Erythroblast (primary cell): ENCODE results near the gene CAPN8.

Experiments
- DNase-seq, 2 experiments: peaks; one replicate each; lab custom pipeline; 2025; lab: John Stamatoyannopoulos, UW
- GATA1 ChIP-seq: IDR thresholded peaks from 2 replicates; pipeline ENCODE4 v1.6.1; 2011; ENCODE audit warnings: low read depth, mild to moderate bottlenecking, control low read depth, low read length, moderate library complexity
- POLR2A ChIP-seq: IDR thresholded peaks from 2 replicates; pipeline ENCODE4 v1.6.1; 2011; ENCODE audit warnings: mild to moderate bottlenecking, low read length

Gene CAPN8

GRCh38 chr1:223708001-223708359 lies 42.5 kb upstream of the CAPN8 start:
- TF ChIP-seq GATA1 = no peak
- no peak for TF ChIP-seq POLR2A
- no peak for DNase-seq

GRCh38 chr1:223707256-223708000 lies 41.9 kb upstream of the CAPN8 start:
- no peak for TF ChIP-seq POLR2A
- no peak for TF ChIP-seq GATA1
- peak in 1 of 2 experiments; percentile 38 for DNase-seq

- no peak for DNase-seq
- no peak for TF ChIP-seq GATA1
- no peak for TF ChIP-seq POLR2A
Measured at GRCh38 chr1:223706077-223706973, 40.8 kb upstream of the CAPN8 start.

- DNase-seq = no peak
- TF ChIP-seq GATA1 (no peak), POLR2A (no peak)
Measured at GRCh38 chr1:223704921-223705878, 39.7 kb upstream of the CAPN8 start.

GRCh38 chr1:223703668-223704013 lies 38.1 kb upstream of the CAPN8 start:
- no peak for DNase-seq
- TF ChIP-seq GATA1 (no peak), POLR2A (no peak)

- TF ChIP-seq GATA1 = no peak
- no peak for DNase-seq
Measured at GRCh38 chr1:223702735-223703667, 37.5 kb upstream of the CAPN8 start.

- DNase-seq = peak; percentile 67 to 85
- TF ChIP-seq GATA1 = no peak
- no peak for TF ChIP-seq POLR2A
Measured at GRCh38 chr1:223700942-223701637, 35.6 kb upstream of the CAPN8 start.

GRCh38 chr1:223700388-223700918 lies 35.0 kb upstream of the CAPN8 start:
- no peak for DNase-seq
- TF ChIP-seq POLR2A (no peak), GATA1 (no peak)

- no peak for DNase-seq
- no peak for TF ChIP-seq POLR2A
- no peak for TF ChIP-seq GATA1
Measured at GRCh38 chr1:223695941-223696340, 30.4 kb upstream of the CAPN8 start.

GRCh38 chr1:223695014-223695548 lies 29.6 kb upstream of the CAPN8 start:
- TF ChIP-seq POLR2A = no peak
- no peak for TF ChIP-seq GATA1
- no peak for DNase-seq

- no peak for TF ChIP-seq GATA1
- no peak for DNase-seq
Measured at GRCh38 chr1:223691121-223691520, 25.6 kb upstream of the CAPN8 start.

- DNase-seq = no peak
- TF ChIP-seq POLR2A (no peak), GATA1 (no peak)
Measured at GRCh38 chr1:223684488-223684792, 18.9 kb upstream of the CAPN8 start.
